ENCODE measurements around the gene TWNK.
A peak's percentile ranks its signal among the peaks of the same experiment; 100 is the strongest.
"Not testable (repeated sequence)": the region's sequence is repeated elsewhere in the genome, so short reads cannot be mapped to it uniquely, and the experiment has no call there.

The TWNK gene

DNA sequence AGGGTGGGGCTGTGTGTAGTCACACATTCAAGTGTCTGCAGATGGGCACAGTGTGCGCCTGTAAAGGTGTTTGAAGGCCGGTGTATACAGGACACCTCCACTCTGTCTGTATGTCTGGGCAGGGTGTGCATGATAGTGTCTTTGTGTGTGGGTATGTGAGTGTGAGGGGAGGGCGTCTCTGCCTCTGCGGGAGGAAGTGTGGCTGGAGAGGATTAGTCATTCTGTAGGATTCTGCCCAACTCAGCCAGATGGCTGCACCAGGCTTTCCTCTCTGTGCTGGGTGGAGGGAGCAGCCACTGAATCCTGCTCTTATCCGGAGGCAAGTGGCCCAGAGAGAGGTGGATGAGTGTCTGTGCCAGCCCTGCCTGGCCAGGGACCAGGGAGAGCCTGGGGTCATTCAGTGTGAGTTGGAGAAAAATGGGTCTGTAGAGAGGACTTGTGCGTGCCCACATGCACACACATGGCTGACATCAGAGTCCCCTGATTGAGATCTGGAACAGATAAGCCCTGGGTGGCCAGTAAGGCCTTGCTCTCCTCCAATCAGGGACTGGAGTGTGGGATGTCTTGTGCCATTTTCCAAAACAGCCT is 45.4 kb downstream of the TWNK start:
- no peak for DNase-seq

GRCh38 chr10:101033276-101033675 is 45.9 kb downstream of the TWNK start:
- no peak for DNase-seq

DNA sequence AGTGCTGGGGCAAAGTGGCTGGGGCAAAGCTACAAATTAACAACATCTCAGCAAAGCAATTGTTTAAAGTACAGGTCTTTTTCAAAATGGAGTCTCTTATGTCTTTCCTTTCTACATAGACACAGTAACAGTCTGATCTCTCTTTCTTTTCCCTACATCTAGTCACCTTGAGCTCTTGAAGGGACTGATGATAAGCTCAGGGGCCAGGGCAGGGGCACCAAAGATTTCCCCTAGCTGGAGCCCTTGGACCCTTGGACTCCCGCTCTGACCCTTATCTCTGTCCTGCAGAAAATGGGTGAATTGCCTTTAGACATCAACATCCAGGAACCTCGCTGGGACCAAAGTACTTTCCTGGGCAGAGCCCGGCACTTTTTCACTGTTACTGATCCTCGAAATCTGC is 47.1 kb downstream of the TWNK start:
- DNase-seq = not testable (repeated sequence)

DNA sequence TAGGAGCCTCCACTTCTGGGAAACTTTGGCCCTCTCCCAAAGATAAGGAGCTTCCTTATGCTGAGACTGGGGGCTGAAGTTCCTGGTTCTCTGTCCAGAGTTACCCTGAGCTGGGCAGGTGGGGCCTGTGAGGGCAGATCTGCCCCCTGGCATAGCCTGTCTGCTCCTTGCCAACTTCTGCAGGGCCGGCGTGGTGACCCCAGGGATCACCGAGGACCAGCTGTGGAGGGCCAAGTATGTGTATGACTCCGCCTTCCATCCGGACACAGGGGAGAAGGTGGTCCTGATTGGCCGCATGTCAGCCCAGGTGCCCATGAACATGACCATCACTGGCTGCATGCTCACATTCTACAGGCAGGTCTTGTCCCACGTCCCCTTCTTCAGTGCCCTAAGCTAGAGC is 48.0 kb downstream of the TWNK start:
- DNase-seq = no peak

- DNase-seq = no peak
These were observed 48.8 kb downstream of the TWNK start for GRCh38 chr10:101035916-101036702.

- DNase-seq = no peak
These were observed 49.4 kb downstream of the TWNK start for GRCh38 chr10:101036726-101037125.

- DNase-seq = no peak
These were observed 51.1 kb downstream of the TWNK start for GRCh38 chr10:101038484-101038883.

- no peak for DNase-seq
These were observed 52.7 kb downstream of the TWNK start for GRCh38 chr10:101040061-101040460.

DNA sequence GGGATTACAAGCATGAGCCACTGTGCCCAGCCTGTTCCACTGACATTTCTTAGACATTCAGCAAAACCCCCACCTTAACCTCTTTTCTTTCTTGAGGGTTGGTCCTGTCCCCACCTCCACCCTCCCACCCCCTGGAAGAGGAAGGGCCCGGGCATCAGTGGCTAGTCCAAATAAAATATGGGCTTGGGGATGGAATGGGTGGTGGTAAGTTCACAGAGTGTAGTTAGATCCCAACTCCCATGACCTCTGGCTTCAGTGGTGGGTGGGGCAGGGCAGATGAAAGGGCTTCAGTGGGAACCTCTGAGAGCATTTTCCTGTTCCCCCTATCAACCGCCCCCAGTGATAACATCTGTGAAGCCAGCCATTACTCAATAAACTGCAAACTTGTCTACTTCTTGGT is 53.5 kb downstream of the TWNK start:
- DNase-seq = no peak

- peak; percentile 12 for DNase-seq
These were observed 54.0 kb downstream of the TWNK start for GRCh38 chr10:101041252-101041761.

DNA sequence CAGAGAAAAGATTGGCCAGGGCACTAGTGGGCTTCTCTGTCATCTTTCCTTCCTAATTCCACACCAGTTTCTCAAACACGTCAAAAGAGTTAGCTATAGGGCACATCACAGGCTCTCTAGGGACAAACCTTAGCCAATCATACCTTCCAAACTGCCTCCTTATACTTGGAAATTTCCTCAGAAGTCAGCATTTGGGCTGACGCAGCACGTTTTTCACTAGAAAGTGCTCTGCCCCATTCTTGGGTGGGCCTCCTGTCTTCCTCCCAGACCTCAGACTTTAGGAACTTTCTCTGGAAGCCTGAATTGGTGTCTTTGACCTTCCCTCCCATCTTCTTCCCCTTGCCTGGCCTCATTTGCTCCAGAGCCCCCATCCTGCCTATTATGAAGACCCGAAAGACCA is 54.8 kb downstream of the TWNK start:
- no peak for DNase-seq

DNA sequence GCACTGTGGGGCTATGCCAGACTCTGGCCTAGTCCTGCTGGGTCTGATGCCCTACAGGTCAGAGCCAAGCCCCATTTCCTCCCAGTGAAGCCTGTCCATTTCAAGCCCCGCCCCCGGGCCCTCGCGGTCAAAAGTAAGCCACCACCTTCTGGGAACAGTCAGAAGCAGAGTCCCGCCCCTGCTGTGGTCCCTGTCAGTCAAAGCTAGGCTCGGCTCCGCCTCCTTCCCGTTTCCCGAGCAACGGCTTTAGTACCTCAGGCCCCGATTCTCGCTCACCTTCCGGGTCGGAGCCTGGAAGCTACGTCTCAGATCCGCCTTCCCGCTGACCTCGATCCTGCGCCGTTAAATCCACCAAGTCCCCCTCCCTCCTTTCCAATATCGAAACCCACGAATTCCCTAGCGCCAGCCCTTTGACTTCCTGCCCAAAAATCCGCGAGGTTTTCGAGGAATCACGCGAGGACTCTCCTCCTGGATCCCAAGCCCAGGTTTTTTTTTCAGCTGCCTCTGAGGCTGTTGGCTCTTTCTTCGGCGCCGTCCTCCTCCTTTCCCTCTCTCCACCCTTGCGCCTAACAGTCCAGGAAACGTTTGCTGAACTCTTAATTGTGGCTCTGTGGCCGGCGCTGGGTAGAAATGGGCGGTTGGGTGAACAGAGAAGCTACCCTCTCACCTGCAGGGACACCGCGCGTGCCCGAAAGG is 55.5 kb downstream of the TWNK start:
- peak; percentile 80 for DNase-seq

- no peak for DNase-seq
These were observed 56.0 kb downstream of the TWNK start for GRCh38 chr10:101043363-101043707.

Measured in NCI-H1105 (cell line).